ENCODE data around the gene MAB21L3. TPM values are rescaled to one million over a fixed set of nuclear protein-coding genes. Genes with fewer than 3 reads are reported as not detected.

MAB21L3 gene
- total RNA-seq, 1 donor from 2014 or later = 0.20 TPM

DNA sequence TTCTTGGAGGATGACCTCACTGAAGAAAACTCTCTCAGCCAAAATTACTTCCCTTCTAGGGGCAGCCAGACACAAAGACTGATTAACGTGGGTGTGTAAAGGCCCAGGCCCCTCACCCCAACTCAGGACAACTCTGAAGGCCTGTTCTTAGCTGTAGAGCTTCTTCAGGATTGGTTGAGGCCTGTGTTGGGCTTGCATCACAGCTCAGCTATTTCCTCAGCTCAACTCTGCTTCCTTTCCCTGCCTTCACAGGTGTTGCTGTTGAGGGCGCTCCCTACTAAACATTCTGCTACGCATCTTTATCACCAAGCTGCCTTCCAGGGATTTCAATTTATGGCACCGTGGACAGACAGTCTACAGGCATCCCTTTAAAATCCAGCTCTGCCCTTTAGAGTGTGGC, 36.8 kb downstream of the MAB21L3 start:
- DNase-seq (ENCODE audit: low spot score) = no peak
- H3K4me1 Mint-ChIP-seq (ENCODE audit: low read depth) = peaks cover 8% of the 10 kb centered on the region
- TF ChIP-seq CTCF (IDR thresholded peaks at IDR 0.05) = no peak
- H3K27ac Mint-ChIP-seq (ENCODE audit: unreplicated experiment) = no peak overlapping the region
- H3K27me3 Mint-ChIP-seq (ENCODE audit: low read depth) = no peaks in the 10 kb centered on the region
- H3K4me3 Mint-ChIP-seq (ENCODE audit: unreplicated experiment) = no peak overlapping the region
- peaks cover 18% of the 10 kb centered on the region for H3K9me3 Mint-ChIP-seq (ENCODE audit: low read depth)
- H3K36me3 Mint-ChIP-seq (ENCODE audit: low read depth) = peaks cover 7% of the 10 kb centered on the region

GRCh38 chr1:116148967-116149366, 37.8 kb downstream of the MAB21L3 start:
- no peak overlapping the region for H3K4me3 Mint-ChIP-seq (ENCODE audit: unreplicated experiment)
- no peak for DNase-seq (ENCODE audit: low spot score)
- TF ChIP-seq CTCF (IDR thresholded peaks at IDR 0.05) = no peak
- H3K9me3 Mint-ChIP-seq (ENCODE audit: low read depth) = peaks cover 11% of the 10 kb centered on the region
- peaks cover 8% of the 10 kb centered on the region for H3K4me1 Mint-ChIP-seq (ENCODE audit: low read depth)
- H3K36me3 Mint-ChIP-seq (ENCODE audit: low read depth) = peaks cover 5% of the 10 kb centered on the region
- H3K27ac Mint-ChIP-seq (ENCODE audit: unreplicated experiment) = no peak overlapping the region
- H3K27me3 Mint-ChIP-seq (ENCODE audit: low read depth) = no peaks in the 10 kb centered on the region

DNA sequence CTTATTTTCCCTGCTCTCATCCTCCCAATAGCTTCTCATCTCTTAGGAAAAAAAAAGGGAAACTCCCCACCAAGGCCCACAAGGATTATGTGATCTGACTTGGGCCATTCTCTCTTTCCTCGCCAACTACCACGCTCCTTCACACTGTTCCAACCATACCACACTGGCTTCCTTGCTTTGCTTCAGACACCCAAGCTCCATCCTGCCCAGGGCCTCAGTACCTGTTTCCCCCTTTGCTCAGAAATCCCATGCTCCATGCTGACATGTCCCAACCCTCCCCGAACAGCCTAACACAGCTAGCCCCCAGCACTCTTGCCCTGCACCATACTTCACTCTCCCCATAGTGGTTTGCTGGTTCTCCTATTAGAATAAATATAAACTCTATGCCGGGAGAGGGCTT, 39.2 kb downstream of the MAB21L3 start:
- TF ChIP-seq CTCF (IDR thresholded peaks at IDR 0.05) = no peak
- Mint-ChIP-seq H3K9me3 (ENCODE audit: low read depth) (peaks cover 3% of the 10 kb centered on the region), H3K36me3 (ENCODE audit: low read depth) (no peaks in the 10 kb centered on the region), H3K27me3 (ENCODE audit: low read depth) (peaks cover 2% of the 10 kb centered on the region), H3K4me1 (ENCODE audit: low read depth) (peaks cover 8% of the 10 kb centered on the region), H3K27ac (ENCODE audit: unreplicated experiment) (no peak overlapping the region), H3K4me3 (ENCODE audit: unreplicated experiment) (no peak overlapping the region)
- DNase-seq (ENCODE audit: low spot score) = no peak

- DNase-seq (ENCODE audit: low spot score) = no peak
- TF ChIP-seq CTCF (IDR thresholded peaks at IDR 0.05) = peak; percentile 96
- peaks cover 5% of the 10 kb centered on the region for H3K9me3 Mint-ChIP-seq (ENCODE audit: low read depth)
- H3K4me1 Mint-ChIP-seq (ENCODE audit: low read depth) = peaks cover 8% of the 10 kb centered on the region
- peak overlapping the region; percentile 65 for H3K4me3 Mint-ChIP-seq (ENCODE audit: unreplicated experiment)
- H3K27ac Mint-ChIP-seq (ENCODE audit: unreplicated experiment) = no peak overlapping the region
- peaks cover 2% of the 10 kb centered on the region for H3K27me3 Mint-ChIP-seq (ENCODE audit: low read depth)
- no peaks in the 10 kb centered on the region for H3K36me3 Mint-ChIP-seq (ENCODE audit: low read depth)
Observed at GRCh38 chr1:116151739-116152576, 40.8 kb downstream of the MAB21L3 start.

- no peaks in the 10 kb centered on the region for H3K36me3 Mint-ChIP-seq (ENCODE audit: low read depth)
- peaks cover 6% of the 10 kb centered on the region for H3K9me3 Mint-ChIP-seq (ENCODE audit: low read depth)
- no peak for TF ChIP-seq CTCF (IDR thresholded peaks at IDR 0.05)
- H3K4me1 Mint-ChIP-seq (ENCODE audit: low read depth) = peaks cover 8% of the 10 kb centered on the region
- H3K27ac Mint-ChIP-seq (ENCODE audit: unreplicated experiment) = no peak overlapping the region
- DNase-seq (ENCODE audit: low spot score) = no peak
- H3K4me3 Mint-ChIP-seq (ENCODE audit: unreplicated experiment) = peak overlapping the region; percentile 65
- peaks cover 2% of the 10 kb centered on the region for H3K27me3 Mint-ChIP-seq (ENCODE audit: low read depth)
Observed at GRCh38 chr1:116152577-116152943, 41.4 kb downstream of the MAB21L3 start.
